Activated naive CD8-positive, alpha-beta T cell treated with anti-CD3 and anti-CD28 coated beads, Interleukin-2, amount 10 ng/mL, durations not matched to agents 7 days and 5 days (primary cell): ENCODE data around the gene SPATA19. TPM values are rescaled to one million over a fixed set of nuclear protein-coding genes. Genes with fewer than 3 reads are reported as not detected.
"Not testable (repeated sequence)": the region's sequence is repeated elsewhere in the genome, so short reads cannot be mapped to it uniquely, and the experiment has no call there.

Experiments
- ATAC-seq: fragments of 150-1000 bp; cut with Tn5 transposase; one replicate; pipeline ENCODE4 v1.10.0; 2021; ENCODE audit warnings: low read depth, moderate library complexity
- POLR2A ChIA-PET: fragments of 350-600 bp; sonication (Branson Sonifier 250); formaldehyde crosslinking; loops from one replicate; lab custom pipeline; 2021; ENCODE audit warnings: antibody characterized with exemption; lab: Charles Lee
- DNase-seq: peaks from one replicate; pipeline ENCODE4 v3.0.0; 2021
- H3K27ac Mint-ChIP-seq: one replicate; pipeline ENCODE4 v1.8.0; 2022; ENCODE audit warnings: mild to moderate bottlenecking, mixed read lengths
- H3K27me3 Mint-ChIP-seq: one replicate; pipeline ENCODE4 v1.8.0; 2022; ENCODE audit warnings: mild to moderate bottlenecking, moderate library complexity, mixed read lengths
- H3K36me3 Mint-ChIP-seq: one replicate; pipeline ENCODE4 v1.8.0; 2021; ENCODE audit warnings: mild to moderate bottlenecking, mixed read lengths
- H3K4me1 Mint-ChIP-seq: one replicate; pipeline ENCODE4 v1.8.0; 2021; ENCODE audit warnings: mixed read lengths
- H3K4me3 Mint-ChIP-seq: one replicate; pipeline ENCODE4 v1.8.0; 2022; ENCODE audit warnings: mild to moderate bottlenecking, moderate library complexity, mixed read lengths
- H3K9me3 Mint-ChIP-seq: one replicate; pipeline ENCODE4 v1.8.0; 2021; ENCODE audit warnings: mixed read lengths
- total RNA-seq, 2 experiments: library from RNA; stranded (reverse); gene quantifications; one replicate each; pipeline ENCODE4 v1.2.3, GENCODE V29; 2021

The SPATA19 gene
- total RNA-seq, 2 experiments from 2014 or later: not detected

DNA sequence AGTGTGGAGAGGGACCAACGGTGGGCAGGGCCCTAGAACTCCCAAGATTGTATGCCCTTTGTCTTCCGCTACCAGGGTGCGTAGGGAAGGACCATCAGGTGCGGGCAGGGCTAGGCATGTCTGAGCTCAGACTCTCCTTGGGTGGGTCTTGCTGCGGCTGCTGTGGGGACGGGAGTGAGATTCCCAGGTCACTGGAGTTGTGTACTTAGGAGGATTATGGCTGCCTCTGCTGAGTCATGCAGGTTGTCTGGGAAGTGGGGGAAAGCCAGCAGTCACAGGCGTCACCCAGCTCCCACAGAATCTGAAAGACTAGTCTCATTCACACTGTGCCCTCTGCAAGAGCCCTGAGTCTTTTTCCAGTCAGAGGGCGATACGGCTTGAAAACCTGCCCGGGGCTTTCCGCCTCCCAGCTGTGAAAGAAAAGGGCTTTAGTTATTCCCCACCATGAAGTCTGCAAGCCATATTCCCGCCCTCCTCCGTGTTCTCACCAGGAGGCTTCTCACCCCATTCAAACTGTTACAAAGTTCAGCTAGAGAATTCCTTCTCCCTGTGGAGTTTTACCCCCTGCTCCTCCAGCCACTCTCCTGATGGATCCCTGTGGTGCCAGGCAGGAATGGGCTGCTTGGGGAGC, 9.1 kb upstream of the SPATA19 start:
- not testable (repeated sequence) for H3K27ac Mint-ChIP-seq, ATAC-seq, H3K9me3 Mint-ChIP-seq, H3K4me3 Mint-ChIP-seq, H3K36me3 Mint-ChIP-seq, DNase-seq, H3K4me1 Mint-ChIP-seq
- peaks cover 53% of the 10 kb centered on the region for H3K27me3 Mint-ChIP-seq
- POLR2A ChIA-PET: interaction anchor here (0.6 kb wide), 1 partner anchor 11 kb away, joined by 3 read pairs; no protein-coding TSS in a partner anchor

DNA sequence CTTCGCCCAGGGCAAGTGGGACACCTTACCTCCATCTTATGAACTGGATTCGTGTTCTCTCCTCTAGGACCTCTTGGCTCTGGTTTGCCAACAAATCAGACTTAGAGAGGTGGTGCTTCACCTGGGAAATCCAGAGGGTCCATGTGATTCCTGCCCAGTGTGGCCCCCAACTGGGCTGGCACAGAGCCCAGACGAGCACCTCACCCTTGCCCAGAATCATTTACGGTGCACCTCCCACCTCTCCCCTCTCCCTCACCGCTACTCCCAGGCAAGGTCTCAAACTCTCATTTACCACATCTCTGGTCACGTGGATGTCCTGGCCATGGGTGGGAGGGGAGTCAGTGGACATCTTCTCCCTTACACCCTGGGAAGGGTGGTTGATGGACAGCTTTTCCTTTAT, 1.1 kb downstream of the SPATA19 start:
- no peaks in the 10 kb centered on the region for H3K27me3 Mint-ChIP-seq
- POLR2A ChIA-PET: no interaction called here
- H3K9me3 Mint-ChIP-seq: no peaks in the 10 kb centered on the region
- H3K27ac Mint-ChIP-seq: no peak overlapping the region
- no peaks in the 10 kb centered on the region for H3K36me3 Mint-ChIP-seq
- no peaks in the 10 kb centered on the region for H3K4me1 Mint-ChIP-seq
- DNase-seq (no peak), ATAC-seq (no peak)
- H3K4me3 Mint-ChIP-seq: no peak overlapping the region

DNA sequence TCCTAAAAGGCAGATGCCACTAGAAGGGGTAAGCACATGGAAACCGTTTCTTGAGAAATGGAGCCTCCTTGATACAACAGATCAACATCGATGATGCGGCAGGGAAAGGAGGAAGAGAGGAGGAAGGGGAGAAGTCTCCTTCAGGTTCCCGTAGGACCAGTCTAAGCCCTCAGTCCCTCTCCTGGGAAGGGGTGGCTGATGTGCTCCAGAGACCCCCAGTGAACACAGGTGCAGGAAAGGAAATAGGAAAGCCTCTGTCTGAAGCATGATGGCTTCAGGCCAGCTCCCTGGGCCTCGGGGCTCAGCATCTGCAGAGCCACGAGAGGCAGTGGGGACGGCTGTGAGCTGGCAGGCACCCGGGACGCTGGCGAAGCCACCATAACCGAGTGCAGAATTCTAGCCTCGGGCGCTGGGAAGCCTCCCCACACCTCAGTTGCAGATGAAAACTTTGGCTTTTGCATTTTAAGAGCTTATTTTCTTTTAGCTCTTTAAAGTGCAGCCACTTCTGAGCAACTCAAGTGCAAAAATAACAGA, 1.8 kb downstream of the SPATA19 start:
- H3K27ac Mint-ChIP-seq: no peak overlapping the region
- DNase-seq (no peak), ATAC-seq (no peak)
- POLR2A ChIA-PET: no interaction called here
- no peaks in the 10 kb centered on the region for H3K36me3 Mint-ChIP-seq
- no peaks in the 10 kb centered on the region for H3K4me1 Mint-ChIP-seq
- H3K9me3 Mint-ChIP-seq: no peaks in the 10 kb centered on the region
- H3K4me3 Mint-ChIP-seq: no peak overlapping the region
- H3K27me3 Mint-ChIP-seq: no peaks in the 10 kb centered on the region

DNA sequence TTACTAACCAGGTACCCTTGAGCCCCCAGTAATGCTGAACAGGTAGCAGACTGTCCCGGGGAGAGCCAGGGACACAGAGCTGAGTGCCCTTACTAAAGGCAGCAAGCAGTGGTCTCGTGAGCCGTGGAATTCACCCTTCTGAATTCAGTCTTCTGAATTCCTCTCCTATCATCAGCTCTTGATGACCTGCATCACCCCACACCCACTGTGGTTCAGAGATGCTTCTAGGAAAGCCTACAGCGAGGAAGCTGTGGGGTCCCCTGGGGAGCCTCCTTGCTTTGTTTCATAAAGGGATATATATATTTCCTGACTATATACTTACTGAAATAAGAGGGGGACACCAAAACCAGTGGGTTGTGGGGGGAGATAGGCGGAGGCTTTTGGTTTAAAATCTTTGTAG, 2.6 kb downstream of the SPATA19 start:
- H3K27ac Mint-ChIP-seq: no peak overlapping the region
- no peaks in the 10 kb centered on the region for H3K36me3 Mint-ChIP-seq
- ATAC-seq (no peak), DNase-seq (no peak)
- H3K9me3 Mint-ChIP-seq: no peaks in the 10 kb centered on the region
- no peaks in the 10 kb centered on the region for H3K4me1 Mint-ChIP-seq
- H3K27me3 Mint-ChIP-seq: no peaks in the 10 kb centered on the region
- POLR2A ChIA-PET: no interaction called here
- H3K4me3 Mint-ChIP-seq: no peak overlapping the region

DNA sequence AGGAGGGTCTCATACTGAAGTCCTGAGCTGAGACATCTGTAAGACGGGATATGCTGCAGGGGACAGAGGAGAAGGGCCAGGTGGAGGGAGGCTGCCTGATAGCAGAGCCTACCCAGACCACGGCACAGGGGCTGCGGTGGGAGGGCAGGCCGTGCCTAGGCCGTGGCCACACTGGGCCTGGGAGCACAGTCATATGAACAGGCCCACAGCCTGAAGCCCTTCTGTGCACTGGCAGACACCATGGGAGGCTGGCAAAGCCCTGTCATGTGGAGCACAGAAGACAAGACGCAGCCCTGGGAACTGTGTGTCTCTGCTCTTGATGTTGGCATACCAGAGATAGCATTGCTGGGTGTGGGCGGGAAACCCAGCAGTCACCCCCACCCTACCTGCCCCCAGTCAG, 3.3 kb downstream of the SPATA19 start:
- Mint-ChIP-seq H3K4me1 (no peaks in the 10 kb centered on the region), H3K4me3 (no peak overlapping the region), H3K9me3 (no peaks in the 10 kb centered on the region), H3K27me3 (no peaks in the 10 kb centered on the region), H3K36me3 (no peaks in the 10 kb centered on the region), H3K27ac (no peak overlapping the region)
- DNase-seq (no peak), ATAC-seq (no peak)
- POLR2A ChIA-PET: no interaction called here

DNA sequence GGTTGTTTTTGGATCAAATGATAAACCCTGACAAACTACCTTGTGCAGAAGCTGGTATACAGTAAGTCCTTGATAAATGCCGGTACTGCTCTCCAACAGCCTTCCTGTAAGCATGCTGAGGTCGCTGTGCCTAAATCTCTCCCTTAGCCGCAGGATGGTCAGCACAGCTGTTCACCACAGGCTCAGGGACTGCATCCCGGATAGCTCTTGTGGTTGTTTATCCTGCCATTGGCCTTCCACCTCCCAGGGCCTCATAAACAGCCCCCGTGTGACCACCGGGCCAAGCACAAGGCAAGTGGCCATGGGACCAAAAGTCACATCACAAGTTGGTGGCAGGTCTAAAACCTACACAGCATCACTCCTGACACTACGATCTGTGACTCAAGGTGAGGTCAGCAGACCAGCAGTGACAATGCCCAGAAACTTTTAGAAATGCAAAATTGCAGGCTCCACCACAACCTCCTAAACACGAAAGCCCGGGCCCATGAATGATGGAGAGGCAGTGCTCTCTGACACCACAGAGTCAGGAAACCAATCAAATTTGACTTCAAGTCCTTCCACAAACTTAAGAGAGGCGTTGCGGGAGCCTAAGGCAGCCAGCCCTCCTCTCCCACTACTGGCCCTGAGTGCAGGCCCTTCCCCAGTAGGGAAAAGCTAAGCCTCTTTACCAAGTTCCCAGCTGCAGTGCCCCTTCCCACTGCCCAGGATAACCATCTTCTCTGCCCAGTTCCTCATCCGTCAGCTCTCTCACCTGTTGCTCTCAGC, 3.9 kb downstream of the SPATA19 start:
- Mint-ChIP-seq H3K4me1 (no peaks in the 10 kb centered on the region), H3K27me3 (no peaks in the 10 kb centered on the region), H3K9me3 (no peaks in the 10 kb centered on the region), H3K27ac (no peak overlapping the region), H3K36me3 (no peaks in the 10 kb centered on the region), H3K4me3 (no peak overlapping the region)
- ATAC-seq (no peak), DNase-seq (no peak)
- POLR2A ChIA-PET: no interaction called here

DNA sequence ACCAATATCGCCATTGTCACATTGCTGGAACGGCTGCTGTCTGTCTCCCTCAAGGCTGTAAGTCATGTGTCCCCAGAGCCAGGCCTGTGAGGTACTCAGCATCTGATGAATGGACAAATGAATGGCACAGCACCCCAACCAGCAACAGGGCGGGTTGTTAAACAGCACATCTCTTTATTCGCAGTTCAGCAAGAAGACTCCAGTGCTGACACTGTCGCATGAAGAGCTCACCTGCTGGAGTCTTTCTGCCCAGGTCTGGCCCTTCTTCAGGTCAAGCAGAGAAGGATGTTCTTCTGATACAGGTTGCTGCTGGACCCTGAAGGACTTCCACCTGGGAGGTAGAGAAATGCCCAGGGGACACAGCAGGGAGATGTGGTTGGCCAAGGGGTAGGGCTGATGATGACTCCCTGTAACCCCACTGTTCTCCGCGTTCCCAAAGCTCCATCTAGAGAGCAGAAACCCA, 4.8 kb downstream of the SPATA19 start:
- POLR2A ChIA-PET: no interaction called here
- Mint-ChIP-seq H3K9me3 (no peaks in the 10 kb centered on the region), H3K4me1 (no peaks in the 10 kb centered on the region), H3K27me3 (no peaks in the 10 kb centered on the region), H3K4me3 (no peak overlapping the region), H3K36me3 (no peaks in the 10 kb centered on the region), H3K27ac (no peak overlapping the region)
- no peak for DNase-seq
- no peak for ATAC-seq

DNA sequence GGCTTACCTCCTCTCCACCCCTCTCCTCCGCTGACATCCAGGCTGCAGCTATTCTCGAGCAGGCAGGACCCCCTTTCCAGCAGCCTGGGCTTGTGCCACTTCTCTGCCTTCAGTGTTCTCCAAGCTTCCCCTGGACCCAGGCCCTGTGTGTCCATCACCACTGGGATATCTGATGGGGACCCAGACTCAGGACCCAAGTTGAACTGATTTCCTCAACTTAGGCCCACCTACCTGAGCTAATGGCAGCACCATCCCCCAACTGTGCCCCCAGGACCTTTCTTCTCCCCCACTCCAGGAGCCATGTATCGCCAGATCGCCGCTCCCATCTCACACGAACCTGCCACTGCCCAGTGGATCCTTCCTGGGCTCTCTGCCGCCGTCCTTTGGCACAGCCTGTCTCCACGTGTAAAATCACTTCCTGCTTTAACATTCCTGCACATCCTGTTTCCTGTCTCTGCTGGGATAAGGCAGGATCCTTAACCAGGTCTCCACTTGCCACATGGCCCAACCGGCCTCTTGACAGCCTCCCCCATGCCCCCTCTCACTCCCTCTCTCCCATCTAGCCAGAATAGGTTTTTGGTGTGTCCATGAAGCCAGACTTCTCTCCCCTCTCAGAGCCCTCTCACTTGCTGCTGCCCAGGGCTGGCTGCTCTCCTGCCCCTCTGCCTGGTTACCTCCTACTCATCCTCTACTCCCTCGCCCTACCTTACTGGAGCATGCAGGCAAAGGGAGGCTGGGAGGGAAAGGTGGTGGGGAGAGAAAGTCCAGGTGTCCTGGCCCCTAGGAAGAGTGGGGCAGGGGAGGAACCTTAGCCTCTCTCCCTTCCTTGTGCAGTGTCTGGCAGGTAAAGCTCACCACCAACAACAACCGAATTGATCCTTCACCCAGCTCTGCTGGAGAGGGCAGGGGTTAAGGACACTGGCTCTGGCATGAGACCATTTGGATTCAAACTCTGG, 9.4 kb downstream of the SPATA19 start:
- no peak overlapping the region for H3K27ac Mint-ChIP-seq
- peaks cover 3% of the 10 kb centered on the region for H3K4me1 Mint-ChIP-seq
- H3K27me3 Mint-ChIP-seq: peaks cover 4% of the 10 kb centered on the region
- H3K4me3 Mint-ChIP-seq: no peak overlapping the region
- DNase-seq (no peak), ATAC-seq (no peak)
- no peaks in the 10 kb centered on the region for H3K36me3 Mint-ChIP-seq
- POLR2A ChIA-PET: interaction anchor here (1.3 kb wide), 1 partner anchor 701 kb away, joined by 4 read pairs; no protein-coding TSS in a partner anchor
- no peaks in the 10 kb centered on the region for H3K9me3 Mint-ChIP-seq

DNA sequence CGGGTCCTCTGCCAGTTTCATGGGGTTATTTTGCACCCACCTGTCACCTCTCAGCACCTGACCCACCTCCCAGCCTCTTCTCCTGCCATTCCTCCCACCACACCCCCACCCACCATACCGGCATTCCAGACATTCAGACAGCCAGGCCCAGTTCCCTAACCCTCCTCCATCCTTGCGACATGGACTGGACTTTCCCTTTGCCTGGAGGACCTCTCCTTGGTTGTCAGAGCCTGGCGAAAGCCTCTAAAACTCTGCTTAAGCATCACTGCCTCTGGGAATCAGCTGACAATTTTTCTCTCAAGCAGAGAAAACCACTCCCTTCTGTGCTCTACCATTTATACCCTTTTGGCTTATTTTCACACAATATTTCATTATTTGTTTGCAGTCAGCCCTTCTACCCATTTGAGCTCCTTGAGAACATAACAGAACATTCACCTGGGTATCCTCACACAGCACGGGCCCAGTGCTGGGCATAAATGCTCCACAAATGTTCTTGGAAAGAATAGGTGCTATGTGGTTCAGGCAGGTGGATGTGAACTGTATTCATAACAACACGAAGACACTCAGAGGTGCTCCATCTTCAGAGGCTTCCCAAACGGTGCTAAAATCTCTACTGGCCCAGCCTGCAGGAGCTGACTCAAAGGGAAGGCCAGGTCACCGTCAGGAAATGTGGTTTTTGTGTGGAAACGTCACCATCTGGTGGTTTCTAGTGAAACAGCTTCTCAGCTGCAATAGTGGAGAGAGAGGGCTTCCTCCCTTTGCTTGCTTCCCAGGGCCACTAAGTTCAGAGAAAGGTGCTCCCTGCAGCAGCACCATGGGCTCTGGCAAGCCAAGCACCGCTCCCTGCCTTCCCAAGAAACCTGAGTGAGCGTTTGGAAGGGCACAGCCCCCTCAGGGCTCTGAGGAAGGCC, 10.4 kb downstream of the SPATA19 start:
- Mint-ChIP-seq H3K36me3 (no peaks in the 10 kb centered on the region), H3K4me1 (peaks cover 3% of the 10 kb centered on the region), H3K27me3 (peaks cover 5% of the 10 kb centered on the region), H3K9me3 (no peaks in the 10 kb centered on the region), H3K4me3 (no peak overlapping the region), H3K27ac (no peak overlapping the region)
- POLR2A ChIA-PET: interaction anchor here (1.3 kb wide), 1 partner anchor 700 kb away, joined by 4 read pairs; no protein-coding TSS in a partner anchor
- DNase-seq (peak; percentile 52), ATAC-seq (peak; percentile 72)

DNA sequence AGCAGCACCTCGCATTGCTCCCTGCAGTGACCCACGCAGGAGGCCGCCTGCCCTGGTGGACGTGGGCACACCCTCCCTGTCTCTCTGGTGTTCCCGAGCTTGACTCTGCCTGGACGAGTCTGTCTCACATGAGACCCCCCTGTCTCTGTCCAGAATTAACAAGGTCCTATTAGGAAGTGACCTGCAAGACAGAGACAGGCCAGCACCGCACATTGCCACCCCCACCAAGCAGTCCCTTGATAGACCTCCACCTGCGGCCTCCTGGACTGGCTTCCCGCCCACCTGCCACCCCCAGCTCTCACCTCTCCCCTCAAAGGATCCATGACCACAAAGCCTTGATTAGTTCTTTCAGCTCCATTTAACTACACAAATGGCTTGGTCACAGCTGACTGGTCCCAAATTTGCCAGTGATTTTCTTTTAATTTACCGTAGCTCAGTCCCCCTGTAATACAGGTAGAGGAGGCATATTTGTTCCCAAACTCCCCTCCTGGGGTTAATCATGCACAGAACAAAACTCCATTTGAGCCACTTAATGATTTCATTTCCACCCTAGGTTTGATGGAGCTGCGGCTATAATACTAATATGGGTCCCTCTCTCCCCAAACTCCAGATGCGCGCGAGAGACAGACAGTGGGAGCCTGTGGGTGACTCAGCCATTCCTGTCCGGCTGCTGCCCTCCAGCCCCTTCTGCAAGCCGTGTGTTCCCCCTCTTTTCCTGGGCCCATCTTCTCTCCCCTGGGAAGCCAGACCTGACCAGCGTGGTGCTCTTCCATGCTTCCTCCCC, 11.2 kb downstream of the SPATA19 start:
- peaks cover 5% of the 10 kb centered on the region for H3K27me3 Mint-ChIP-seq
- H3K4me3 Mint-ChIP-seq: no peak overlapping the region
- POLR2A ChIA-PET: interaction anchor here (1.3 kb wide), 1 partner anchor 699 kb away, joined by 4 read pairs; no protein-coding TSS in a partner anchor
- no peak overlapping the region for H3K27ac Mint-ChIP-seq
- H3K4me1 Mint-ChIP-seq: peaks cover 3% of the 10 kb centered on the region
- H3K9me3 Mint-ChIP-seq: no peaks in the 10 kb centered on the region
- DNase-seq (no peak), ATAC-seq (no peak)
- no peaks in the 10 kb centered on the region for H3K36me3 Mint-ChIP-seq

DNA sequence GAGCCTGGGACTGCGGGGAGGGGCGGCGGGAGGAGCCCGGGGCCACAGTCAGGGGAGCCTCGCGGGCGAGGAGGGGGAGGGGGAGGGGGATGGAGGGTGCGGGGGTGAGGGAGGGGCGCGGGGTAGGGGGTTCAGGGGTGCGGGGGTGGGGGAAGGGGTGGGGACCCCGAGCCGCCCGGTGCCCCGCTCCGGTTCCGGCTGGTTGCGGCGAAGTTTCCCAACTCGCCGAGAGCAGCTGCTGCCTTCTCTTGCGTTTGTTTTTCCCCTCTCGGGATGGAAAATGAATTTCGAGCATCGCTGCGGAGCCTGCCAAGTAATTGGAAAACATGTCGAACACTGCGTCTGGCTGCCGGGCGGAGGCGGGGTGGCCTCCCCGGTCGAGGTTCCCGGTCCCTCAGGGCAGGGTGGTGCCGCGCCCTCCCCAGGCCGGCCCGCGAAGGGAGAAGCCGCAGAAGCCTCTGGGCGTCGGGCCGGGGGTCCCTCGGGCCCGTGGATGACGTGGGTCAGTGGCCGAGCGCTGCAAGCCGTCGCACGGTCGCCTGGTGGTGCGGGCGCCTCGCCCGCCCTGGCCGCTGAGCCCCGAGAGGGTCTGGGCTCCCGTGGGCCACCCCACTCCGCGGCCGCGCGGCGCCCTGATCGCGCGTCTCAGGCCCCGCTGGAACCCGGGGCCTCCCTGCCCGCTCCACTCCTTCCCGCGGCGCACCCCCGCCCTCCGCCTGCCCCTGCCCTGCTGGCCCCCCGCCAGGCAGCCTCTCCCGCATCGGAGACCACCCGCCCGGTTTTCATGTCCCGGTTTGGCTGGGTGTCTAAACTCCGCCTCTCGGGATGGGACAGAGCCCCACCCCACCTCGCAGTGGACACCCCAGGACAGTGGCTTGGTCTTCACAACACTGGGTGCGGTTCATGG, 12.1 kb downstream of the SPATA19 start:
- Mint-ChIP-seq H3K27me3 (peaks cover 5% of the 10 kb centered on the region), H3K27ac (no peak overlapping the region), H3K9me3 (no peaks in the 10 kb centered on the region), H3K4me1 (peaks cover 3% of the 10 kb centered on the region), H3K36me3 (no peaks in the 10 kb centered on the region), H3K4me3 (no peak overlapping the region)
- POLR2A ChIA-PET: no interaction called here
- ATAC-seq (peak; percentile 15), DNase-seq (no peak)
